CD4-positive, CD25-positive, alpha-beta regulatory T cell (primary cell): Measurements from ENCODE around the gene USP4. TPM values are rescaled to one million over a fixed set of nuclear protein-coding genes. Genes with fewer than 3 reads are reported as not detected.
A peak's percentile ranks its signal among the peaks of the same experiment; 100 is the strongest.
"Not testable (repeated sequence)": the region's sequence is repeated elsewhere in the genome, so short reads cannot be mapped to it uniquely, and the experiment has no call there.

Experiments
- ATAC-seq, 2 donors: fragments of 150-1000 bp; cut with Tn5 transposase; one replicate each; pipeline ENCODE4 v1.10.0; 2021; ENCODE audit warnings: low read depth in 2 of 2, moderate number of reproducible peaks in 2 of 2, moderate library complexity in 1 of 2
- DNase-seq, 3 donors: peaks; one replicate each; pipeline versions ENCODE4 v3.0.0 to v3.0.0-alpha.2; 2012 to 2022; ENCODE audit warnings: mixed read lengths in 1 of 3
- H3K27ac ChIP-seq: one replicate; pipeline ENCODE4 v1.7.0; 2013; ENCODE audit warnings: mild to moderate bottlenecking, low read length; ENCODE audit not compliant: insufficient read depth, poor library complexity, severe bottlenecking
- H3K27me3 ChIP-seq: one replicate; pipeline ENCODE4 v1.7.0; 2013; ENCODE audit warnings: low read length; ENCODE audit not compliant: control insufficient read depth, insufficient read depth
- H3K36me3 ChIP-seq: one replicate; pipeline ENCODE4 v1.7.0; 2013; ENCODE audit warnings: mild to moderate bottlenecking, low read length, moderate library complexity; ENCODE audit not compliant: control insufficient read depth, insufficient read depth
- H3K4me1 ChIP-seq: 2 replicates; pipeline ENCODE4 v1.7.0; 2013; ENCODE audit warnings: mild to moderate bottlenecking, low read length; ENCODE audit not compliant: insufficient read depth, control insufficient read depth, poor library complexity, severe bottlenecking
- H3K4me3 ChIP-seq: one replicate; pipeline ENCODE4 v1.7.0; 2013; ENCODE audit warnings: low read depth, mild to moderate bottlenecking, low read length, moderate library complexity
- H3K9me3 ChIP-seq, 2 experiments: 1 replicate in 1 of 2; 2 replicates in 1 of 2; pipeline ENCODE4 v1.7.0; 2013; ENCODE audit warnings: low read length in 2 of 2, mild to moderate bottlenecking in 1 of 2, moderate library complexity in 1 of 2; ENCODE audit not compliant: control insufficient read depth in 2 of 2
- H3K27ac Mint-ChIP-seq, 3 donors: one replicate each; pipeline ENCODE4 v1.8.0; 2020 to 2022; ENCODE audit warnings: mild to moderate bottlenecking in 3 of 3, mixed read lengths in 3 of 3, moderate library complexity in 2 of 3
- H3K27me3 Mint-ChIP-seq: one replicate; pipeline ENCODE4 v1.8.0; 2022; ENCODE audit warnings: mild to moderate bottlenecking, mixed read lengths
- H3K36me3 Mint-ChIP-seq: one replicate; pipeline ENCODE4 v1.8.0; 2020; ENCODE audit warnings: mixed read lengths
- H3K4me1 Mint-ChIP-seq, 4 donors: one replicate each; pipeline ENCODE4 v1.8.0; 2020 to 2022; ENCODE audit warnings: mixed read lengths in 4 of 4, mild to moderate bottlenecking in 1 of 4
- H3K4me3 Mint-ChIP-seq, 4 donors: one replicate each; pipeline ENCODE4 v1.8.0; 2020 to 2022; ENCODE audit warnings: mild to moderate bottlenecking in 4 of 4, mixed read lengths in 4 of 4, moderate library complexity in 3 of 4
- H3K9me3 Mint-ChIP-seq, 7 donors: one replicate each; pipeline ENCODE4 v1.8.0; 2020 to 2022; ENCODE audit warnings: mixed read lengths in 7 of 7, mild to moderate bottlenecking in 3 of 7, moderate library complexity in 2 of 7
- polyA plus RNA-seq, 4 donors: library from polyadenylated mRNA; unstranded; fragments of 300-500 nt; fragmentation: Illumina TruSeq; gene quantifications; one replicate each; pipeline ENCODE4 v1.2.3, GENCODE V29; 2021
- total RNA-seq: library from RNA; stranded (reverse); gene quantifications from one replicate; pipeline ENCODE4 v1.2.3, GENCODE V29; 2022

Gene USP4
- total and polyA plus RNA-seq, 5 donors from 2014 or later: 58.2 to 122 (median 59.4) TPM

- no peak for ATAC-seq
- H3K9me3 Mint-ChIP-seq: no peaks in the 10 kb centered on the region
- no peak for DNase-seq
- Histone ChIP-seq H3K4me1 (peaks cover 22% of the 10 kb centered on the region), H3K4me3 (no peak overlapping the region), H3K9me3 (no peaks in the 10 kb centered on the region), H3K27ac (no peak overlapping the region), H3K36me3 (no peaks in the 10 kb centered on the region), H3K27me3 (no peaks in the 10 kb centered on the region)
- no peaks in the 10 kb centered on the region for H3K36me3 Mint-ChIP-seq
- H3K4me3 Mint-ChIP-seq: no peak overlapping the region
- no peak overlapping the region for H3K27ac Mint-ChIP-seq
- H3K27me3 Mint-ChIP-seq: no peaks in the 10 kb centered on the region
- H3K4me1 Mint-ChIP-seq: peaks cover 12 to 35% (median 22%) of the 10 kb centered on the region in 4 donors
Measured at GRCh38 chr3:49349348-49350114, 9.7 kb upstream of the USP4 start.

DNA sequence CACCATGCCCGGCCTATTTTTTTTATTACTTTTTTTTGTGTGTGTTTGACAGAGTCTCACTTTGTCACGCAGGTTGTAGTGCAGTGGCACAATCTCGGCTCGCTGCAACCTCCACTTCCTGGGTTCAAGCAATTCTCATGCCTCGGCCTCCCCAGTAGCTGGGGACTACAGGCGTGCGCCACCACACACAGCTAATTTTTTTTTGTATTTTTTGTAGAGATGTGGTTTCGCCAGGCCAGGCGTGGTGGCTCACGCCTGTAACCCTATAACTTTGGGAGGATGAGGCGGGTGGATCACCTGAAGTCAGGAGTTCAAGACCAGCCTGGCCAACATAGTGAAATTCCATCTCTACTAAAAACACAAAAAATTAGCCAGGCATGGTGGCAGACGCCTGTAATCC lies 8.5 kb upstream of the USP4 start:
- DNase-seq, H3K4me3 Mint-ChIP-seq, H3K9me3 ChIP-seq, ATAC-seq, H3K4me3 ChIP-seq, H3K27ac ChIP-seq, H3K27me3 Mint-ChIP-seq, H3K9me3 Mint-ChIP-seq, H3K36me3 Mint-ChIP-seq, H3K27me3 ChIP-seq, H3K36me3 ChIP-seq, H3K27ac Mint-ChIP-seq: not testable (repeated sequence)
- H3K4me1 Mint-ChIP-seq: peaks cover 12 to 35% (median 21%) of the 10 kb centered on the region in 4 donors
- peaks cover 22% of the 10 kb centered on the region for H3K4me1 ChIP-seq

DNA sequence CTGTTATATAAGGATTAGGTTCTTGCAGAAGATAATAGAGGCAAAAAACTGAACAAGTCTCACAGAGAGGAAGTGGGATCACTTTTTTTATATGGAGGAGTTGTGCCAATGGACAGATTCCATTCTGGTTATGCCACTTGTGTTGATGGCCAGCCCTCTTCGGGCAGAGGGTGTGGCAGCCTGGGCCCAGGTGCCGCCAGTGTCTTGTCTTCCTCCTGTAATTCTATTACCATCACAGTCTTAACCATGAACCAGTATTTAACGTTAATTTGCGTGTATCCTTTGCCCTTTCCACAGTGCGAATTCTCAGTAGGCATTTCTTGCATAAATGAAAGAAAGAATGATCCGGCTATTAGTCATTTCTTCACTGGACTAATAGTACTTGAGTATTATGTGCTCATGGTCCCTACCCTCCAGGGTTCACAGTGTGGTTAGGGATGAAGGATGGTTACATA lies 7.0 kb upstream of the USP4 start:
- H3K27ac ChIP-seq: no peak overlapping the region

GRCh38 chr3:49343163-49343562 lies 3.3 kb upstream of the USP4 start:
- no peak overlapping the region for H3K27ac ChIP-seq
- ATAC-seq: no peak
- no peak overlapping the region for H3K4me3 ChIP-seq
- Mint-ChIP-seq H3K9me3 (no peaks in the 10 kb centered on the region), H3K27me3 (no peaks in the 10 kb centered on the region), H3K36me3 (peaks cover under 1% of the 10 kb centered on the region), H3K4me3 (peak overlapping the region in 1 of 4 donors; percentile 86), H3K27ac (peak overlapping the region in 2 of 3 donors; percentile 89 to 92), H3K4me1 (peaks cover 18 to 43% (median 33%) of the 10 kb centered on the region in 4 donors)
- H3K4me1 ChIP-seq: peaks cover 42% of the 10 kb centered on the region
- no peaks in the 10 kb centered on the region for H3K36me3 ChIP-seq
- no peak for DNase-seq
- no peaks in the 10 kb centered on the region for H3K9me3 ChIP-seq
- H3K27me3 ChIP-seq: no peaks in the 10 kb centered on the region

More for the DNA sequence above, 7.0 kb upstream of the USP4 start:
- H3K36me3 Mint-ChIP-seq: no peaks in the 10 kb centered on the region
- H3K9me3 Mint-ChIP-seq: no peaks in the 10 kb centered on the region
- Histone ChIP-seq H3K4me3 (no peak overlapping the region), H3K9me3 (no peaks in the 10 kb centered on the region), H3K27me3 (no peaks in the 10 kb centered on the region), H3K4me1 (peaks cover 13% of the 10 kb centered on the region), H3K36me3 (no peaks in the 10 kb centered on the region)
- H3K27me3 Mint-ChIP-seq: no peaks in the 10 kb centered on the region
- H3K4me1 Mint-ChIP-seq: peaks cover 10 to 29% (median 15%) of the 10 kb centered on the region in 4 donors
- H3K4me3 Mint-ChIP-seq: no peak overlapping the region
- ATAC-seq (no peak), DNase-seq (no peak)
- peak overlapping the region in 1 of 3 donors; percentile 2 for H3K27ac Mint-ChIP-seq

DNA sequence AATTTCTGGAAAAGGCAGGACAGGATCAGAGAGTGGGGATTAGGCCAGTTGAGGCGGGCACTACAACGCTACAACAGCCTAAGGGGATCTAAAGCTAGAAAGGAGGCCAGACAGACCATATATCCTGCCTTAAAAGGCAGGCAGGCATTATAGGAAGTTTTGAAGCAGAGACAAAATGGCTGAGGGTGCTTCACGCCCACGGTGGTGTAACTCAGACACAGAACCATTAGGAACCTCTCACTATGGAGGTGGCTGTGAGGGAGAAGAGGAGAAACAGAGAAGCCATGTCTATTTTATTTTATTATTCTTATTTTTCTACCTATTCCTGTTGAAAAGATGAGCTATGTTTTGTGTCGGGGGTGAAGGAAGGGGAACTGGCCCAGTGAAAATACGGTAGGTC lies 2.1 kb upstream of the USP4 start:
- Histone ChIP-seq H3K4me3 (no peak overlapping the region), H3K27ac (peak overlapping the region; percentile 98), H3K27me3 (no peaks in the 10 kb centered on the region), H3K9me3 (no peaks in the 10 kb centered on the region), H3K36me3 (peaks cover 3% of the 10 kb centered on the region), H3K4me1 (peaks cover 48% of the 10 kb centered on the region)
- H3K4me1 Mint-ChIP-seq: peaks cover 21 to 55% (median 37%) of the 10 kb centered on the region in 4 donors
- H3K4me3 Mint-ChIP-seq: peak overlapping the region; percentile 37 to 87 (median 58)
- no peaks in the 10 kb centered on the region for H3K27me3 Mint-ChIP-seq
- DNase-seq: no peak
- H3K36me3 Mint-ChIP-seq: peaks cover 4% of the 10 kb centered on the region
- H3K9me3 Mint-ChIP-seq: no peaks in the 10 kb centered on the region
- H3K27ac Mint-ChIP-seq: peak overlapping the region; percentile 86 to 92 (median 89)
- ATAC-seq: no peak

DNA sequence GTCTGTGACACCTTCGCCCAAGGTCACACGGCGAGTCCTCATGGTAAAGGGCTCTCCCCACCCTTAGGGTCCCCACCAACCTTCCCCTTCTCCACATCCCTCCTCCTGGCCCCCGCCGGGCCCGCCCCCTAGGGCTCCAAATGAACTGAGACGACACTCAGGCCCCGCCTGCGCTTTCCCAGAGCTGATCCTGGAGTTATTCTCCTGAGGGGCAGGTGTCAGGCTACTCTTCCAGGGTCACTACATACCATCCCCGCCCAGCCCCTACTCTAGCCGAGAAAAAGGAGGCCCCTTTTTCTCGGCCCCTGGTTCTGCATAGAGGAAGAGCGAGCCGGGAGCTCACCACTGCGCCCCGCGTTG lies 292 bp downstream of the USP4 start:
- Mint-ChIP-seq H3K27me3 (no peaks in the 10 kb centered on the region), H3K4me3 (peak overlapping the region; percentile 83 to 98 (median 96)), H3K36me3 (peaks cover 14% of the 10 kb centered on the region), H3K4me1 (peaks cover 23 to 59% (median 42%) of the 10 kb centered on the region in 4 donors), H3K9me3 (no peaks in the 10 kb centered on the region), H3K27ac (peak overlapping the region; percentile 95 to 99 (median 98))
- peaks cover 48% of the 10 kb centered on the region for H3K4me1 ChIP-seq
- no peaks in the 10 kb centered on the region for H3K9me3 ChIP-seq
- ATAC-seq (no peak), DNase-seq (peak in 1 of 3 donors; percentile 16)
- peak overlapping the region; percentile 90 for H3K4me3 ChIP-seq
- H3K36me3 ChIP-seq: peaks cover 19% of the 10 kb centered on the region
- H3K27me3 ChIP-seq: no peaks in the 10 kb centered on the region
- H3K27ac ChIP-seq: peak overlapping the region; percentile 98

DNA sequence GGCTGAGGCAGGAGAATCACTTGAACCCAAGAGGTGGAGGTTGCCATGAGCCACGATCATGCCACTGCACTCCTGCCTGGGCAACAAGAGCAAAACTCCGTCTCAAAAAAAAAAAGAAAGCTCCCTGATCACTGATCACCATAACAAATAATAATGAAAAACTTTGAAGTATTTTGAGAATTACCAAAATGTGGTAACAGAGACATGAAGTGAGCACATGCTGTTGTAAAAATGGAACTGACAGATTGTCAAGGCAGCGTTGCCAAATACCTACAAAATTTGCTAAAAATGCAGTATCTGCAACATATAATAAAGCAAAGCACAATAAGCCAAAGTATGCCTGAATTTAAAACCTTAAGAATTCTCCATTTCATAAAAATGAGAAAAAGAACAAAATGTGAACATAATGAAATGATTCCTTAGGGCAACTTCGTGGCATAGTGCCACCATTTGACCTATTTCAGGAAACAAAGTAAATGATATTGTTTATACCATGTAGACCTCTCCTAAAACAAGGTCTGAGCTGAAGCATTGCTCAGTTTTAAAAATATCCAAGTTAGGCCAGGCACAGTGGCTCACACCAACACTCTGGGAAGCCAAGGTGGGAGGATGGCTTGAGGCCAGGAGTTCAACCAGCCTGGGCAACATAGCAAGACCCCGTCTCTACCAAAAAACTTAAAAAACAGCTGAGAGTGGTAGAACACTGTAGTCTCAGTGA lies 5.8 kb downstream of the USP4 start:
- H3K4me1 Mint-ChIP-seq: peaks cover 12 to 51% (median 36%) of the 10 kb centered on the region in 4 donors
- DNase-seq: no peak
- Histone ChIP-seq H3K36me3 (peaks cover 57% of the 10 kb centered on the region), H3K27ac (no peak overlapping the region), H3K4me1 (peaks cover 23% of the 10 kb centered on the region), H3K4me3 (no peak overlapping the region), H3K9me3 (no peaks in the 10 kb centered on the region), H3K27me3 (no peaks in the 10 kb centered on the region)
- H3K27ac Mint-ChIP-seq: peak overlapping the region; percentile 26 to 59 (median 58)
- peak overlapping the region in 1 of 4 donors; percentile 29 for H3K4me3 Mint-ChIP-seq
- H3K9me3 Mint-ChIP-seq: no peaks in the 10 kb centered on the region
- no peaks in the 10 kb centered on the region for H3K27me3 Mint-ChIP-seq
- no peak for ATAC-seq
- H3K36me3 Mint-ChIP-seq: peaks cover 32% of the 10 kb centered on the region
